Measurements from ENCODE around the gene B3GAT1.
"Not testable (repeated sequence)": the region's sequence is repeated elsewhere in the genome, so short reads cannot be mapped to it uniquely, and the experiment has no call there.

The B3GAT1 gene

DNA sequence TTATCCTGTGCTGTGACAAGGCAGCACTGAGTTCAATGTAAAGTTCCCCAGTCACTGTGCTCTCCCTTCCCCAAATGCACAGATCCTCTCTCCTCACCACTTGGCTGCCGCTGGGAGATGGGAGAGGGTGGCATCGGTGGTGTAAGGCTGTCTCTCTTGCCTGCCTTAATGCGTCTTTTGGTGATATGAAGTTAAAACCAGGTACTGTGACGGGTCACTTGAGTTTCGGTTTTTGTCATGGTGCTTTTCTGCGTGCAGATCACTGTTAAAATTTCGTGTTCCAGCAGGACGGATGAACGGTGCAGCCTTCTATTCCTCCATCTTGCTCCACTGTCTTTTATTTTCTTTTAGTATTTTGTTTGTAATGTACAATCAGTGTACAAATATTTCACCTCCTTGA is 61.7 kb downstream of the B3GAT1 start:
- DNase-seq = no peak

DNA sequence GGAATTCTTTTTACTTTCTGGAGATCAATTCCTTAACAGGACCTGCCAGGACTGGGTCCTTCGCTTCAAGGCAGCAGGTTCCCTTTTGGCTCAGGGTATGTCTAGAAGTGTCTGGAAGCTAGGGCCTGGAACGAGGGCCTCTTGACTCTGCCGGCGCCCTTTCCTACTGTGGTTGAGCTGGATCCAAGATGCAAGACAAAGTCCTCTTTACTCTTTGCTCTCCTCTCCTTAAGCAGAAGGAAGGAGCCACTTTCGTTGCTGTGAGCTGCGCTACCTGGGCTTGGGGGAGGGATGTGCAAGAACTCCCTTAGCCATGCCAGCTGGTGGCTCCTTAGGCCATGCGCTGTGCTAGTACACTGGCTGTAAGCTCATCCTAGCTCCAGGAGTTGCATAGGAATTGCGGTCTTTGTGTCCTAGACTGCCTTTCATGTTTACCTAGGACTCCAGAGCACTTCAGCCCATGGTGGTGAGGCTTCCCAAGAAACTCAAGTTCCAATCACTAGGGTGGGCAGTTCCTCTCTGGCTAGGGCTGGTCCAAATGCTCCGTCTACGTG is 62.2 kb downstream of the B3GAT1 start:
- no peak for DNase-seq

DNA sequence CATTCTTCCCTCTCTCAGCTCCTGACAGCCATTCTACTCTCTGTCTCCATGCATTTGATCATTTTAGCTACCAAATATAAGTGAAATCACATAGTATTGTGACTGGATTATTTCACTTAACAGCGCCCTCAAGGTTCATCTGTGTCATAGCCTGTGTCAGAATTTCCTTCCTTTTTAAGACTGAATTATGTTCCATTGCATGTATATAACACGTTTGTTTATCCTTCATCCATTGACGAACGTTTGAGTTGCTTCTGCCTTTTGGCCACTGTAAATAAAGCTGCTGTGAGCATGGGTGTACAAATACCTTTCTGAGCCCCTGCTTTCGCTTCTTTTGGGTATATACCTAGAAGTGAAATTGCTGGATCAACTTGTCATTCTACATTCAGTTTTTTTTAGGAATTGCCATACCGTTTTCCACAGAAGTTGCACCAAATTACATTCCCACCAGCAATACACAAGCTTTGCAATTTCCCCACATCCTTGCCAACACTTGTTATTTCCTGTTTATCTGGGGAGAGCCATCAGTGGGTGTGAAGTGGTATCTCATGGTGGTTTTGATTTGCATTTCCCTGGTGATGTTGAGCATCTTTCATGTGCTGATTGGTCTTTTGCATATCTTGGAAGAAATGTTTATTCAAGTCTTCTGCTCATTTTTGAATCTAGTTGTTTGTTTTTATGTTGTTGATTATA is 62.8 kb downstream of the B3GAT1 start:
- DNase-seq = no peak

DNA sequence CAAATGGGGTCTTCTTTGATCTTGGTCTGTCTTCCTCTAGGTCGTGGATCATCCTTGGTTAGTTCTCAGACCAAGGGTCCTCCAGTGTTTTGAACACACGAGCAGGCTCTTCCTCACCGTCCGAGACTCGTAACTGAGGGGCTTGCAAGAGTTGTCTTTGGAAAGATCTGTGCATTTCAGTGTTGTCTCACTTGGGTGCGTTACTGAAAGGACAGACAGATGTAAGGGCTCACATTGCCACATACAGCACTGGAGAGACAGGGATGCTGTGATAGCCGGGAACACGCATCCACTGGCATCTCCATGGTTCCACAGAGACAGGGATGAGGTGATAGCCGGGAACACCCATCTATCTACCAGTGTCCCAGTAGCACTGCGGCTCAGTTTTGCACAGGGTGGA is 64.6 kb downstream of the B3GAT1 start:
- DNase-seq = no peak

DNA sequence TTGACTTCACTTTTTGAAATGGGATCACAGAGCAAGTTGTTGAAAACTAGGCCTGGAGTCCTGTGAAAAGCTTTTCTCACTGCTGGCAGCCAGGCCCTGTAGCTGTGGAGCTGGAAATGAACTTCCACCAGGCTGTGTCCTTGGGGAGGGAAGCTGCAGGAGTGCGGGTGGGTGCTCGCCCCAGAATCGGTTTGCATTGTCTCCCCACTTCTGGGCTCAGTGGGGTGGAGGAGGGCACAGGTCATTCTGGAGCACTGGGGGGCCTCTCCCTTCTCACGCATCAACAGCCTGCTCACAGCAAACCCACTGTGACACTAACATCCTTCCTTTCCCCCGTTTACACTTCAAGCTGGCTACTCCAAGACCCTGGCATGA is 65.1 kb downstream of the B3GAT1 start:
- DNase-seq = no peak

DNA sequence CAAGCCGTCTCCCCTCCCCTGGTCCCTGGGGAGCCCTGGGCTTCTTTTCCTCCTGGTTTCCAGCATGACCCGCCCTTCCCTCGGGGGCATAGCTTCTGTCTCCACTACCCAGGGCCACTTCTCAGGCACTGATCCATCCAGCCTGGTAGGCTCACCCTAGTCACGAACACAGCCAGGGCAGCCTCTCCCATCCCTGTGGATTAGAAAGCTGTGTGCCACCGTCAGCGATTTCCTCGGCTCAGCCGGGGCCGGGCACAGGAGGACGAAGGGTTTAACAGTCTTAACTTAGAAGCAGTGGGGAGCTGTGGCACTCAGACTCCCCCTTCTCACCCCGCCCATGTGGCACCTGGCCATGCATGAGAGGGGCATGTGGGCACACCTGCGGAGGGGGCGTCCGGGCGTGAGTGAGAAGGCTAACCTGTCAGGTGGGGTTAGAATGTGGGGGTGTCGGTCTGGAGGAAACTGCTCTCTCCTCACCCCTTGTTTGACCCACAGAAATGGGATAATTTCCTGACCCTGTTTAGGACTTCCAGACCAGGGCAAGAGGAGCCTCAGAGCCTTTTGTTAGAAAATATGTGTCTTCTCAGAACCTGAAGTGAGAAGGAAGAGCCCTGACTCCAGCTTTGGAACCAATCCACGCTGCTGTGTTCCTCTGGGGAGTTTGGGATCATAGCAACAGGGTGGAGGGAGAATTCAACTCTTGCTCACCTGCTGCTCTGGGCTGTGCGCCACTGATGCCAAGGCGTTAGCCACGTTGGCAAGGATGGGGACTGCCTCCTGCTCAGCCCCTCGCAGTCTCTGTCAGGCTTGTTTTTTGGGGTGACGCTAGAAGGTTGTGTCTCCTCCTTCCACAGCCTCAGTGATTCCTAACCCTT is 65.7 kb downstream of the B3GAT1 start:
- DNase-seq = no peak

DNA sequence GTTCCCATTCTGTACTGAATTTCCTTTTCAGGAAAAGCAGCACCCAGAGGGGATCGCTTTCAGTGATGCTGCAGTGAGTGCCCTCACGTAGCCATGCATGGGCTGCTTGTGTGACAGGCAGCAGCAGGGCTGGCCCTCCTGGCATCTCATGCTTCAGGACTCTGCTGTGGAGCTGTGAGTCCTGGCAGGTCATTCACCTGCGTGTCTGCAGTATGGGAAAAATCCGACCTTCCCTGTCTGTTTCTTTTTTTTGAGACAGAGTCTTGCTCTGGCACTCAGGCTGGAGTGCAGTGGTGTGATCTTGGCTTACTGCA is 66.8 kb downstream of the B3GAT1 start:
- no peak for DNase-seq

DNA sequence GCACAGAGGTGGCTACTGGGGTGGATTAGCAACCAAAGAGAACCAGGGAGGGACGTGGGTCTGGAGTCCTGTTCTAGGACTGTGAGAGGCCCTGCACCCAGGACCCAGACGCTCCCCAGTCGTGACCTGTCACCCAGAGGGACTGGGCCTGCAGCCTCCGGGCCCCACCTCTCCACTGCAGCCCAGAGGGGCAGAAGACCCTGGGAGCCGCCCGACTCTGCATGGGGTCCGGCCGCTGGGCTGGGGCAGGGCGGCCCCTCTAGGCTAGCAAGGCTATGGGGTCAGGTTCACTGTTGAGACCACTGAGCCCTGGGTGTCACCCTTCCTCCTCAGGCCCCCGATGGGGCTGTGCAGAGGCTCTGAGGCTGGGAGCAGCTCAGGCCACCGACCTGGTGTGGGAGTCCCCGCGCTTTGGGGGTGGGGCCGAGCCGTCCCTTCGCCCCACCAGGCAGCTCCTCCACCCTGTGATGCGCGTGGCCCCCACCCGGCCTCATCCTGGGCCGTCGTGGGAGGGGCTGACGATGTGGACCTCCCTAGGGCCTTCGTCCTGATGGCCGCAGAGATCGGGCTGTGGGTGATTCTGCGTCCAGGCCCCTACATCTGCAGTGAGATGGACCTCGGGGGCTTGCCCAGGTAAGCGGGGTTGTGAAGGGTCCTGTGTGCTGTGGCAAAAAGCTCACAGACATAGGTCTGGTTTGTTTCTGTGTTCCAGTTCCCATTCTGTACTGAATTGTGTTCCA is 67.4 kb downstream of the B3GAT1 start:
- not testable (repeated sequence) for DNase-seq

DNA sequence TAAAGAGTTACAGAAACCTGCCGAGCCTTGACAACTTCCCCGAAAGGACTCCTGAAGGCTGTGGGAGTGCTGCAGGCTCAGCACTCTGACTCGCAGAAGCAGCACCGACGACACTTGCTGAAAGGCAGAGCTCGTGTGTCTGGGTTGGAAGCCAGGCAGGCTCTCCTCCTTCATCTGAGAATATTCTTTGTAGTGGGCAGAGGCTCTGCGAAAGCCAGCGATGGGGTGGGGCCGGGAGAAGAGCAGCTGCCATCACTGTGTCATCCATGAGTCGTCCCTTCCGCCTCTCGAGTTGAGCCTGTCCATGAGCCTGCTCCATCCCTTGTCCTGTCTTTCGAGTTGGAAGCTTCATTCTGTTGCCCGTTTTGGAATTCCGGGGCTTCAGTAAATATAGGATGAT is 68.4 kb downstream of the B3GAT1 start:
- no peak for DNase-seq

DNA sequence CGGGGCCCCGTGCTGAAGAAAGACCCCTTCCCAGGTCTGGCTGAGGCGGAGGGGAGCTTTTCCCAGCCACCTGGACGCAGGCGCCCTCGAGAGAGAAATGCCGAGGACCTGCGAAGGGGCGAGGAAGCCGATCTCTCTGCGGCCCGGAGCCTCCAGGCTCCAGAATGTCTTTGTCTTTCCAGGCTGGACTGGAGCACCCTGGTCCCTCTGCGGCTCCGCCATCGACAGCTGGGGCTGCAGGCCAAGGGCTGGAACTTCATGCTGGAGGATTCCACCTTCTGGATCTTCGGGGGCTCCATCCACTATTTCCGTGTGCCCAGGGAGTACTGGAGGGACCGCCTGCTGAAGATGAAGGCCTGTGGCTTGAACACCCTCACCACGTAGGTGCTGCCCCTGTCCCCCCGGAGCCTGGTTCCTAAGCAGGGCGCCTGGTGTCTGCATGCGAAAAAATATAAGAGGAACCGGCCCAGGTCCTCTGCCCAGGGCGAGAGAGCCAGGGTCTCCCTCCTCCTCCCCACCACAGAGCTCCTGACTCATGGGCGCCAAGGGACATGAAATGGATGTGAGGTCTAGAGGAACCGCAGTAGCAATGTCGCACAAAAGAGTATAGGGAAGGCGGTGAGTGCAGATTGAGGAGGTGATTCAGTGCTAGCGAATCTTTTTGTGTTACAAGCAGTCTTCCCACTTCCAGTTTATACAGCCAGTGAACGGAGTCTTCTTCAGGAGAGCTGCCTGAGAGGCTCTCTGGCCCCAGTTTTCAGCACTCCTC is 69.3 kb downstream of the B3GAT1 start:
- no peak for DNase-seq

DNA sequence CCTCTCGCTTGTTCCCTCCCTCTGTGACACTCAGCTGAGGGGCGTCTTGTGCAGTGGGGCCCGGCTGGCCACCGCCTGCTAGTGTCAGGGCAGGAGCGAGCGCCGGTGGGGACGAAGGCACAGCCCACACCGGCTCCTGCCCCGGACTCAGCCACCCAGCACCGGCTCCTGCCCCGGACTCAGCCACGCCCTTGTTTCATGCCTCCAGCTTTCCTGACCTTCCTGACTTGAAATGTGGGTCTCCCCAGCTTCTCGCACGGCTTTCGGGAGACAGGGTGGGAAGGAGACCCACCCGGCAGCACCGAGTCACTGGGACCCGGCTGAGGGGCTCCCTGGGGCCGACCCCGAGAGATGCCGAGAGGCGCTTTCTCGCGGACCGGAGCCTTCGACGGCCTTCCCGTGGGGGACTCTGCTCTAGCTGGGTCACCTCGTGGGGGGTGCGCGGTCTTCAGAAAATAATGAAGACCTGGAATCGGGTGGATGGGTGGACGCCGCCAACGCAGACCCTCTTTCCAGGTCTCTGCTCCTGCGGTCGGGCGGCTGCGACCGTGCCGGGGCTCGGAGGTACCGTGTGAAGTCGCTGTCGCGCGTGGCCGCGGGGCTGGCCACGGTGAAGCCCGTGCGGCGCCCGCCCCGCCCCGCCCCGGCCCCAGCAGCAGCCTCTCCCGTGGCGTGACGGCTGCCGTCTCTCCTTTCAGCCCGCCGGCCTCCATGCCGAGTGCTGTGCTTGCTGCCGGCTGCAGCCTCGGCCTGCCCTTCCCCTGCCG is 70.1 kb downstream of the B3GAT1 start:
- DNase-seq = no peak

DNA sequence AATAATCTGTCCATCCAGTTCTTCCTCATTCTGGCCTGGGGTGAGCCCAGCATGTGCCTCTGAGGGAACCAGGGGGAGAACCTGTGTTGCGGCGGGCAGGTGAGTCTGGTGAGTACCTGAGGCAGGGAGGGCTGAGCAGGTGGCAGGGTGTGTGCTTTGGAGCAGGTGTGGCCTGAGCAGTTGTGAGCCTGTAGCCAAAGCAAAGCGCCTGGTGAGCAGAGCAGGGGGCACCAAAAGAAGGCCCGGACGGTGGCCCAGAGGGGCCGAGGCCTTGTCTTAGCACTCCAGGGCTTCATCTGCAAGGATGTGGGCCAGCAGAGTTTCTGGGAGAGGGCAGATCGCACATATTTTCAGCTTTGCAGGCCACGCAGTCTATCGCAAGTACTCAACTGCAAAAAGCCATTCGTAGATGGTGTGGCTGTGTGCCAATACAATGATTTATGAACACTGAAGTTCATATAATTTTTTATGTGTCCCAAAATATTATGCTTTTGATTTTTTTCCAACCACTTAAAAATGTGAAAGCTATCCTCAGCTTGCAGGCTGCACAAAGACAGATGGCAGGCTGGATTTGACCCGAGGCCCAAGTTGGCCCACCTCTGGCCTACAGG is 71.6 kb downstream of the B3GAT1 start:
- DNase-seq = no peak

DNA sequence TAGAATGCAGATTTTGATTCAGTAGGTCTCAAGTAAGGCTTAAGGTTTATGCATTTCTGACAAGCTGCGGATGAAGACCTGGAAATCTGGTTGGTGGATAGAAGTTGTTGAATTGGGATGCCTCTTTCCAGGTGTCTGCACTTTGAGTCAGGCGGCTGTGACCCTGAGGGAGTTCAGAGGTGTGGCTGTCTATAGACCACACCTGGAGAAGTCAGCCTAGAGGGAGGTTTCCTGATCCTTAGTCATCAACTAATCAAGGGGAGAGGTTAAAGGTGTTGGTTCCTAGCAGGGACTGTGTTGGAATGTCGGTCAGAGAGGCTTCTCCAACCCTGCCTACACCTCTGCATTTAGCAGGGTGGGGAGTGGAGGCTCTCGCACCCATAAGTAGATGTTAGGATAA is 72.3 kb downstream of the B3GAT1 start:
- DNase-seq = no peak

DNA sequence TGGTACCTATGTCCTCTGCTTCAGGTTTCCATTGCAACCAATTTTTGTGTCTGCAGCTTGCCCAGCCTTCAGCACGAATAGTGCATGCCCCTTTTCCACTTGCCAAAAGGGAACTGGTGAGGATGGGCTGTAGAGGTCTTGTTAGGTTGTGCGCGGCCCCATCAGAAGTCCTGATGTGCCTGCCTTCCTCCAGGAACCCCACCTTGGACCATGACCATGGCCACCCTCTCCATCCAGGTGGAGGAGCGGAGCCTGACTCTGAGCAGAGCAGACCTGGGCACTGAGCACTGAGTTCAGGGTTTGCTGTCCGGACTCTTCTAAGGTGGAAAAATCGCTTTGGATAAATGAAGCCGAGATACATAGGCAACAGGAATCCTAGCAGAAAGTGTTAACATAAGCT is 73.4 kb downstream of the B3GAT1 start:
- DNase-seq = no peak

DNA sequence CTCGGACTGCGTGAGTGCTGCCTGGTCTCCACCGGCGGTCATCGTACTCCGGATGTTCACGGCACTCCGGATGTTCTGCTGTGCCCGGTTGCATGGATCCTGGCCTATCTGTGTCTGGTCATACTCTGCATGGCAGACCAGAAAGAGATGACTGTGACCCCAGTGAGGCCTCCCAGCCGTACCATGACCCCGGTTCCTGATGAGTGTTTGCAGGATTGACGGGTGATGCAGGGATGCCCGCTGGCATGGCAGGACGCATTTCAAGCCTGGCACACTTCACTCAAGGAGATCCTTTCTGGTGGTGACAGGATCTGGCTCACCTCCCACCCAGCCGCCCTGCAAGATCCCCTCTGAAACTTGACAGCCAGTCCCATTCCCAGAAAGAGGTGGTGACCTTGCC is 74.0 kb downstream of the B3GAT1 start:
- no peak for DNase-seq

DNA sequence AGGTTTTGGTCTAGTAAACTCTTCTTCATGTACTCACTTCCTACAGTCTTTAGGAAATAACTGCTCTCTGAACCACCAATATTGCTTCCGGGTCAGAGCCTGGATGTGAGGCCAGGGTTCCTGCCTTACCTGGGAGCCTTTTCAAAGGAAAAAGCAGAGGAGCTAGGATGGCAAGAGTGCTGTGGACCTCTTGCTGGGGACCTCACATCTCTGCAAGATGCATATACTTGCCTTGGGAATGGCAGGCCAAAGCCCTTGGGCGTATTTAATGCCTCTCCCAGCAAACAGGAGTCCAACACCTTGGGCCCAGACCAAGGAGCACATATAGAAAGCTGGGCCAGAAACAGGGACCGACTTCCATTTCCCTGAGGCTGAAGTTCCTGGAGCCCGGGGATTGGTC is 75.0 kb downstream of the B3GAT1 start:
- no peak for DNase-seq

DNA sequence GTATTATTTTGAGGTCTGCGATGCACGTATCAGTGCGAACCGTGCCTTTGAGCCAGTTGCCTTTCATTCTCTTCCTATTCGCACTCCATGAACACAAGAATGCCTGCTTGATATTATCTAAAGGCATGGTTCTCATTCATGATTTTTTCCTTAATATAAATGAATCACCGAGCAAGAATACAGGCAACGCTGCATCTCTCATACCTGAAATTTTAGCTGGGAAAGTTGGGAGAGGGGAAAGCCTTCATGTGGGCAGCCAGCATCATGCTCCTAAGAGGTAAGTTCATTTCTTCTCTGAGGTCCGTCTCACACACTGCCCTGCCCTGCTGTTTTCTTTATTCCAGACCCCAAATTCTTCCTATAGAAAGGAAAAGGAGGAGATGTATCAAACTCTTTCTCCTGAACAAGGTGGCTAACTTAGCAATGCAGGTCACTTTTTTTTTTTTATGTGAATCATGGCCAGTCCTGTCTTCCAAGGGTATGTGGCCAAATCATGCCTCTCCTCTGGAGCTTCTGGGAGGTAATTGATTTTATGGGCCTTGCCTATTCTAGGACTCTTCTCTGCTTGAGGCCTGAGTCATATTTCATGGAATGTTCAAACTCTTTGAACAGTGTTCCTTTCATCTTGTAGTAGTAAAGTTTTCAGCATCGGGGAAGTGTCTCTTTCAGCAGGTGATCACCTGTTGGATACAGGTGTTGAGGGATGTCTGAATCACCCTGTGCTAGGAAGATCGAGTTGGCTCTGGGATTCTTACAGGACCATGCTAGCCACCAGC is 77.1 kb downstream of the B3GAT1 start:
- DNase-seq = no peak

DNA sequence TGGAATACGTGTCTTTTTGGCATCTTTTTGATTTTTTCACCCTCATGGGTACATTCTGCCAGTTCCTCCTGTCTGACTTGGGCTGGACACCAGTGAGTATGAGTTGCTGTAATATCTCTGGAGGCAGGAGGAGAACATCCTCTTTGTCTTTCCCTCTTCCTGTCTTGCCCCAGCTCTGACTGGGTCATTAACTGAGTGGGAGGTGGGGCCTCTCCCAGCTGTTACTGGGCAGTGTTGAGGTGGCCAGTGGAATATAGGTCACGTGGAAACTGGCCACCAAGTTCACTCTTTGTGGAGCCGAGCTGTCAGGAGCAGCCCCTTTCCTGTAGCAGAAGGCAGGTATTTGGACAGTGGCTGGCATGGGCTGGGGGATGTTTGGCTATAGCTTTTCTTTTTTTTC is 78.1 kb downstream of the B3GAT1 start:
- no peak for DNase-seq

DNA sequence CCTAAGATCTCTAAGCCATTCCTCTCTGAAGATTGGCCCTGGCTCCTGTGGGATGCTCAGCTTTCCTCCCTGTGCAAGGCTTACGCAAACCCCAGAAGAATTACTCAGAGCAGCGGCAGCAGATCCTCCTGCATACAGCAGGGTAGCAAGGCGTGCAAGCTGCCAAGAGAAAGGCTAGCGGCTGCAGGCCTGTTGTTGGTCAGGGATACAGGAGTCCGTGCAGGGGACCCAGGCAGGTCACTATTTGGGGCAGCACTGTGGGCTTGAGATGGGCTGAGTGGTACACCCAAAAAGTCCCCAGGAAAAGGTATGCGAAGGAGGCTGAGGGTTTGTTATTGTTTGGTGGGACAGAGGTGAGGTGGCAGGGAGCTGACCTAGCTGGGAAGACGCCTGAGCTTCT is 78.7 kb downstream of the B3GAT1 start:
- no peak for DNase-seq

DNA sequence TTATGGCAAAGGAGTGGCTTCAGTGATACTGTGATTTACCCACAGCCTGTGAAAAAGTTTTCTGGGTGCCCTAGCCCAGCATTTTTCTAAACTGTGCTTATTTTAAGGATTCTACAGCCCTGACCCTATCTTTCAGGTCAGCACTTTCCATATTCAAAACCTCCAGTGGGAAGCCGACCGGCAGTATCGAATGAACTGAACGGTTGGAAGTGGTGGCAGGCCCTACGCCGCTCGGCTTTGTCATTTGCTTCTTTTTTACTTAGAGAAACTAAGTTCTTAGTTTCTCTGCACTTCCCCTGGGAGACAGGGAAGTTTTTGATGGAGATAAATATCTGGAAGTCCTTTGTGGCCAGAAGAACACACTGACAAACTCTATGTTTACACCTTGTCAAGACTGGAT is 79.3 kb downstream of the B3GAT1 start:
- no peak for DNase-seq

DNA sequence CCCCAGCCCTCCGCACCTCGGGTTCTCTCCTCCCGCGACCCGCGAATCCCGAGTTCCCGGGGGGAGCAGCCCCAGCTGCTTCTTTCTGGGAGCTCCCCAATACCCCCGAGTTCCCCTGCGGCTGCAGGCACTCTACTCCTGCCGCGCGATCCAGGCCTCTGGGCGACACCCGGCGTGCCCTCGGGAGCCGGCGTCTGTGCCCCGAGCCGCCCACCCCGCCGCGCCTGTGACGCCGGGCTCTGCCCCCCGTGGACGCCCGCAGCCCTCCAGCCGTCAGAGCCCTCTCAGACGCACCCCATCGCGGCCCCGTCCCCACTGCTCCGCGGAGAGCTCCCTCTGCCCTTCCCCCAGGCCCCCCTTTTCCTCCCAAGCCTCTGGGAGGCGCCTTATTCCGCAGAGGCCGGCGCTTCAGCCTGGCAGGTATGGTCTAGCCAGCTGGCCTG is 79.8 kb downstream of the B3GAT1 start:
- no peak for DNase-seq
